IPS-20b (cell line): ENCODE data around the gene ANO9.

Experiments
- H3K27ac ChIP-seq: one replicate; pipeline ENCODE4 v1.5.1; 2013; ENCODE audit warnings: low read length
- H3K27me3 ChIP-seq: 2 replicates; pipeline ENCODE4 v1.6.1; 2013; ENCODE audit warnings: mild to moderate bottlenecking, low read length, inconsistent platforms; ENCODE audit not compliant: insufficient read depth
- H3K36me3 ChIP-seq: 2 replicates; pipeline ENCODE4 v1.6.1; 2013; ENCODE audit warnings: low read depth, mild to moderate bottlenecking, inconsistent platforms, low read length, moderate library complexity; ENCODE audit not compliant: insufficient read depth
- H3K4me1 ChIP-seq: 2 replicates; pipeline ENCODE4 v1.6.1; 2013; ENCODE audit warnings: mild to moderate bottlenecking, control low read depth, inconsistent platforms, low read length, moderate library complexity; ENCODE audit not compliant: insufficient read depth
- H3K4me3 ChIP-seq: 2 replicates; pipeline ENCODE4 v1.5.1; 2013; ENCODE audit warnings: mild to moderate bottlenecking, low read length, inconsistent platforms
- H3K9ac ChIP-seq: 2 replicates; pipeline ENCODE4 v1.6.1; 2013; ENCODE audit warnings: low read depth, mild to moderate bottlenecking, inconsistent platforms, low read length, moderate library complexity
- H3K9me3 ChIP-seq: 2 replicates; pipeline ENCODE4 v1.6.1; 2013; ENCODE audit warnings: mild to moderate bottlenecking, low read depth, low read length, inconsistent platforms; ENCODE audit not compliant: insufficient read depth

Gene ANO9

DNA sequence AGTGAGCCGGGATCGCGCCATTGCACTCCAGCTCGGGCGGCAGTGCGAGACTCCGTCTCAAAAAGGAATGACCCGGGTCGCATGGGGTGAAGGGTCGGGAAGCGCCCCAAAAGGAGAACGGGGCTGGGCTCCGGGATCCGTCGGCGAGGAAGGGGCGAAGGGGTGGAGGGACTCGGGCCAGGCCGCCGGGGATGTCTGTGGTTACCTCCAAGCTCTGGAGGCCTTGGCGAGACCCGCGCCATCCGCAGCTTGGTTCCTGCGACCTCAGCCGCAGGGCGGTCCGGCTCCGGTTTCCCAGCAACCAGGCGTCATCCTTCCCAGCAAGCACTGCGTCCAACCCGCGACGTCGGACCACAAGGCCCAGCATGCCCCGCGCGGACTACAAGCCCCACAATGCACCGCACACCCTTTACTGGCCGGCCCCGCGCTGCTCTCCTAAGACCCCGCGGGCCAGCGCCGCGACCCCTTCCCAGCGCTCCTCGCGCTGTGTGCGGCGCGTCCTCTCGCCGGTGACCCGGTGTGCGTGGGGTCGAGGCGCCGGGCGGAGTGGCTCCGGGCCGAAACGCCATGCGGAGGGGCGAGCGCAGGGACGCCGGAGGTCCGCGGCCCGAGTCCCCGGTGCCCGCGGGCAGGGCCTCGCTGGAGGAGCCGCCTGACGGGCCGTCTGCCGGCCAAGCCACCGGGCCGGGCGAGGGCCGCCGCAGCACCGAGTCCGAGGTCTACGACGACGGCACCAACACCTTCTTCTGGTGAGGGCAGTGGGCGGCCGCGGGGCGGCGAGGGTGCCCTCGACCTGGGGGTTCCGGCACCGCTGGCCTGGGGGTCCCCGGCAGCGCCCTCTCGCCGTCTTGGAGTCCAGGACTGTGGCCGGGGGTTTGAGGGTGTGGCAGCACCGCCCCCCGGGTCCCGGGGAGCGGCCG is 8.3 kb upstream of the ANO9 start, which contains the start of gene PTDSS2:
Gene PTDSS2 (plus strand): TSS at position 391 of the 920 bp plus-strand sequence. CDS start 177 bp downstream, at position 568.
- Histone ChIP-seq H3K36me3 (peaks cover 22% of the 10 kb centered on the region), H3K27ac (peak within 1 kb of the TSS; percentile 59), H3K4me3 (peak within 1 kb of the TSS; percentile 78), H3K27me3 (no peaks in the 10 kb centered on the region), H3K9me3 (no peaks in the 10 kb centered on the region), H3K4me1 (0 out of 2 replicates have a peak, but pooled peaks cover 3% of the 10 kb centered on the region), H3K9ac (peak within 1 kb of the TSS; percentile 83)

DNA sequence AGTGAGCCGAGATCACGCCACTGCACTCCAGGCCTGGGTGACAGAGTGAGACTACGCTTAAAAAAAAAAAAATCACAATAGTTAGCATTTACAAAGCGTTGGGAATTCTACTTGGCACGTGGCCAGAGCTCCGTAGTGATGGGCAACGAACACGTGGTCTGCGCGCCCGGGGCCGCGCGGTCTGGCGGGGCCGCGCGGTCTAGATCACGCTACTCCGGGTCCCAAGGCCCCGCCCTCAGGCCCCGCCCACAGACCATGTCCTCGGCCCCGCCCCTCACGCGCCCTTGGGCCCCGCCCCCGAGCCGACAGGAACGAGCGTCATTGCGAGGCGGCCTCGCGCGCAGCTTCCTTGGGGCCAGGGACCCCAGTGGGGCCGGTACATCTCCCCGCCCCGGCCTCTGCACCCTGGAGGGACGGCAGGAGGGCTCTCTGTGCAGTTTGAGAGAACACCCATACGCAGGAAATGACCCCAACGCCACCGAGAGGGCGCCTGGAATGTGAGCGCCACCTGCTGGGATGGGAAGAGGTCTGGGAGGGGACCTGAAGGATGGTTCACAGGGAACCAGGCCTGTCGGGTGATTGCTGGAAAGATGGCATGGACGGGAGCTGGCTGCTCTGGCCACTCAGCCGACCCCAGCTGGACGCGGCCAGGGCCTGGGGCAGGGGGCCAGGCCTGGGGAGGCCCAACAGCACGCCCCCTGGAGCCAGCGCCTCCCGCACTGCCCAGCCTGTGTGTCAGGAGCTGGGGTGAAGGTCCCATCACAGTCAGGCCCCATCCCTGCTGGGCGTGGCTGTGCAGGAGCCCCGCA is 6.3 kb upstream of the ANO9 start:
- H3K36me3 ChIP-seq = peaks cover 10% of the 10 kb centered on the region; the same call in 1 of the 2 replicates
- H3K9me3 ChIP-seq = no peaks in the 10 kb centered on the region
- peak overlapping the region; percentile 78 for H3K4me3 ChIP-seq
- H3K4me1 ChIP-seq = 0 out of 2 replicates have a peak, but pooled peaks cover 3% of the 10 kb centered on the region
- H3K27ac ChIP-seq = peak overlapping the region; percentile 12
- H3K27me3 ChIP-seq = no peaks in the 10 kb centered on the region
- peak overlapping the region; percentile 73; the same call in 1 of the 2 replicates for H3K9ac ChIP-seq

DNA sequence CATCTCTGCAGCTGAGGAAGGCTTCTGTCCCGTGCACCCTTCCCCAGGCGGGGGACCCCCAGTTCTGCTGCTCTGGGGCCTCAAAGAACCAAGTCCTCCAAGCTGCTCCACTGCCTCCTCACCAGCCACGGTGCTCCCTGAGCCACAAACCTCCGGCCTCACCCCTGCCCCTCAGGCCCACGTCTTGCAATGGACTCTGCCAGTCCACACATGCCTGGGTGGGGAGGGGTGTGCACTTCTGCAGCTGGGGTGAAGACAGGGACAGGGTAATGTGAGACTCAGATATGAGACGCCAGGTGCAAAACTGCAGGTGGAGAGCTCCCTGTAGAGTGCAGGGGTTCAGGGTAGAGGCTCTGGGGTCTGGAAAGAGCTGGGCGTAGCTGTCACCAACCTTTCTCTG is 5.1 kb upstream of the ANO9 start:
- Histone ChIP-seq H3K36me3 (no peaks in the 10 kb centered on the region), H3K27me3 (no peaks in the 10 kb centered on the region), H3K27ac (no peak overlapping the region), H3K4me1 (0 out of 2 replicates have a peak, but pooled peaks cover 3% of the 10 kb centered on the region), H3K9me3 (no peaks in the 10 kb centered on the region), H3K4me3 (no peak overlapping the region), H3K9ac (no peak overlapping the region)

DNA sequence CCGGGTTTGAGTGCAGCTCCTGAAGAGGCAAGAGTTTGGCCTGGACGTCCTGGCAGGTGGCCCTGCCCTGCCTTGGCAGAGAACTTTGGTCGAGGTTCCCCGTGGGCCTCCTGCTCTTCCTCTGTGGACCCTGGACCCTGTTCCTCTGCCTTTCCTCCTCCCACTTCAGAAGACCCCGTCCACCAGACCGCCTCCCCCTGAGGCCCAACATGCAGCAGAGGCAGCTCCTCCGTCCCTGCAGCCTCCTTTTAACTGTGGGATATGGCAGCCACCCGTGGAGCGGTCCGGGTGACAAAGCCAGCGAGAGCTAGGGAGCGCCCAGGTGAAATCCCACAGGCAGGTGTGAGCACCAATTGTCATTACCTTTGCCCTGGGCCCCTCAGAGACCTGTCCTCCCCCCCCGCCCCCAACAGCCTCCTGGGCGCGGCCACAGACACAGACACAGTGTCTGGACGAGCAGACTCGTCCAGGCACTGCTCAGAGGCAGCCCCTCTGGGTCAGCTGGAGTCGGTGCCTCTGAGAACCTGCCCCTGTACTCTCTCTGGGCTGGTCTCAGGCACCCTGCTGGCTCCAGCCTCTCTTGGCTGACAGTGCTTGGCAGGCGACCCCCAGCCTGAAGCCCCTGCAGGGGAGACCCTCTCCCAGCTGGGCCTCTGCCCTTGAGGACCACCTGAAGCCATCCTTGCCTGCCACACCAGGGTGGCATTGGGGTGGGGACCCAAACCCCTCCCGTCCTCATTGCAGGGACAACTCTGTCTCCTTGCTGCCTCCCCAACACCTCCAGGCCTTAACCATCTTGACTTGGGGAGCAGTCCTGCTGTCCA is 4.2 kb upstream of the ANO9 start:
- H3K4me3 ChIP-seq = no peak overlapping the region
- H3K9ac ChIP-seq = no peak overlapping the region
- no peaks in the 10 kb centered on the region for H3K4me1 ChIP-seq

DNA sequence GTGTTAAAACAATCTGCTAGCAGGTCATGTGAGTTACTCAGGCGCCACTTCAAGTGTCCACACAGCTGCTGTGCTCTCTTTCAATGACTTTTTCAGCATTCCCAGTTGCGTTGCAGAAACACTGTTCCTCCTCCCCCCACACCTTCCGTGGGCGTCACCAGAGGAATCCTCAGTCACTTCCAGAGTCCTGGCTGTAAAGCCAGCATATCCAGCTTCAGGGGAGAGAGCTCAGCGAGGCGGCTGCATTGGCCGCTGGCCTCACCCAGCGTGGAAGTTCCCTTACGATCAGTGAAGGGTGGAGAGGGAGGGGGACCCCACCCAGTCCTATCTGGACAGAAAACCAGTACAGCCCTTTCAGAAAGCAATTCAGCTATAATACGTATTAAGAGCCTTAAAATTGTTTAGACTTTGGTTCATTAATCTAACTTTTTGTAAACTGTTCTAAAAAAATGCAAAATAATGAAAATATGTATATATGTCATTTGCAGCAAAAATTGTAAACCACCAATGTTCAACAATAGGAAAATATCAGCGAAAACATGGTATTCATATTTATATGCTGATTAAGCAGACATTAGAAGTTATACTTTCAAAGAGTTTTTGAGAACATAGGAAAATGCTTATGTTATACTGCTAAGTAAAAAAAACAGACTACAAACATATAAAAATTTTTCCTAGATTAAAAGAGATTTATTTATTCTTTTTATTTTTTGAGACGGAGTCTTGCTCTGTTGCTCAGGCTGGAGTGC is 2.8 kb upstream of the ANO9 start:
- Histone ChIP-seq H3K4me1 (no peaks in the 10 kb centered on the region), H3K4me3 (no peak overlapping the region), H3K9ac (no peak overlapping the region), H3K9me3 (no peaks in the 10 kb centered on the region), H3K27ac (no peak overlapping the region), H3K27me3 (no peaks in the 10 kb centered on the region), H3K36me3 (no peaks in the 10 kb centered on the region)

More for the DNA sequence above, 4.2 kb upstream of the ANO9 start:
- no peaks in the 10 kb centered on the region for H3K36me3 ChIP-seq
- H3K9me3 ChIP-seq = no peaks in the 10 kb centered on the region
- no peaks in the 10 kb centered on the region for H3K27me3 ChIP-seq
- H3K27ac ChIP-seq = no peak overlapping the region

DNA sequence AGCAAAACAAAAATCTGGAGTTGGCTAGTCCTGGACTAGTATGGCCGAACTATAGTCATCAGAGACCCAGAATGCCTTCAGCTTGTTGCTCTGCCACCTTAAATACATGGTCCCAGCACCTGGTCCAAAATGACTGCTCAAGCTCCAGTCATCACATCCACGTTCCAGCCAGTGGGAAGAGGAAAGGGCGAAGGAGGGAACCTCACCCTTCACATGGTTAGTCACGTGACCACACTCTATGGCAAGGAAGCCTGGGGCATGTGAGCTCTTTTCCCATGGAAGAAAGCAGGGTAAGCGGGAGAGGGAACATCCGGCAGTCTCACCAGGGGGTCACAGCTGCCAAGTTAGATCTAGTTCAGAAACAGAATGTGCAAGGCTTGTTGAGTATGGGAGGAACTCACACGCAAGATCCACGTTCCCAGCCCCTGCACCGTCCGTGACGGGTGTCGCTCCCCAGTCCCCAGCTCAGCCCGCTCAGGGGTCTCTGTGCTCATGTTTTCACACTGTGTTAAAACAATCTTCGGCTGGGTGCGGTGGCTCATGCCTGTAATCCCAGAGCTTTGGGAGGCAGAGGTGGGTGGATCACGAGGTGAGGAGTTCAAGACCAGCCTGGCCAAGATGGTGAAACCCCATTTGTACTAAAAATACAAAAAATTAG is 1.9 kb upstream of the ANO9 start:
- Histone ChIP-seq H3K36me3 (no peaks in the 10 kb centered on the region), H3K9me3 (no peaks in the 10 kb centered on the region), H3K4me1 (no peaks in the 10 kb centered on the region), H3K27me3 (no peaks in the 10 kb centered on the region), H3K9ac (no peak overlapping the region), H3K4me3 (no peak overlapping the region), H3K27ac (no peak overlapping the region)

DNA sequence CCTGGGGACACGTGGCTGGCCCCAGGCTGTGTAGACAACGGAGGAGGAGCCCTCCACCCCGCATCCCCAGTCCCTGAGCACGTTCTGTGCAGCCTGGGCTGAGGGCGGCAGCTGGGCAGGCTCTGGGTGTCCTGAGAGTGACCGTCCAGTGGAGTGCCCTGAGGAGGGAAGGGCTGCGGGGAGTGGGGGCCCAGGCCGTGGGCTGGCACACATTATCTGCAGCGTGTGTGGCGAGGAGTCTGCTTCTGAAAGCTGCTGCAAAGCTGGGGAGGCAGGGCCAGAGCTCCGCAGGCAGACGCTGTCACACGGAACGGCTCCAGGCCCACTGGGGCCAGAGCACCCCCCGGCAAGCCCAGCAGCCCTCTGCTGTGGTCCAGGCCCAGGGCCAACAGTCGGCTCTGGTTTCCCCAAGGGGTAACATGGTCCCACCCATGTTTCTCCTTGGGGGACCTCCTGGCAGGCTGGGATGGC is 835 bp upstream of the ANO9 start:
- no peak overlapping the region for H3K9ac ChIP-seq
- no peaks in the 10 kb centered on the region for H3K27me3 ChIP-seq
- no peaks in the 10 kb centered on the region for H3K9me3 ChIP-seq
- H3K4me3 ChIP-seq = no peak overlapping the region
- no peaks in the 10 kb centered on the region for H3K4me1 ChIP-seq
- H3K27ac ChIP-seq = no peak overlapping the region
- H3K36me3 ChIP-seq = no peaks in the 10 kb centered on the region

DNA sequence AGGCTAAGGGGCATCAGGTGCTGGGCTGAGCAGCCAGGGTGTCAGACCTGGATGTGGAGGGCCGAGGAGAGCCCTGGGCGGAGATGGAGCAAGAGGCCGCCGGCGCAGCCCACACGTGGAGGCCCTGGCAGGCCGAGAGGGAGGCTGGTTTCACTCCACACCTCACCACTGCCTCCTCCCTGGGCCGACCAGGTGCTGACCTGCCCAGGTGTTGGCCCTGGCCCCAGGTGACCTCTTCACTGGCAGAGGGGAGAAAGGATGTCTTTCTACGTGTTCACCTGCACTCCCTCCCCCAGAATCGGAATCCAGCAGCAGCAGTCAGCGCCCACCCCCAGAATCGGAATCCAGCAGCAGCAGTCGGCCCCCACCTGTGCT is 781 bp downstream of the ANO9 start:
- H3K36me3 ChIP-seq = no peaks in the 10 kb centered on the region

DNA sequence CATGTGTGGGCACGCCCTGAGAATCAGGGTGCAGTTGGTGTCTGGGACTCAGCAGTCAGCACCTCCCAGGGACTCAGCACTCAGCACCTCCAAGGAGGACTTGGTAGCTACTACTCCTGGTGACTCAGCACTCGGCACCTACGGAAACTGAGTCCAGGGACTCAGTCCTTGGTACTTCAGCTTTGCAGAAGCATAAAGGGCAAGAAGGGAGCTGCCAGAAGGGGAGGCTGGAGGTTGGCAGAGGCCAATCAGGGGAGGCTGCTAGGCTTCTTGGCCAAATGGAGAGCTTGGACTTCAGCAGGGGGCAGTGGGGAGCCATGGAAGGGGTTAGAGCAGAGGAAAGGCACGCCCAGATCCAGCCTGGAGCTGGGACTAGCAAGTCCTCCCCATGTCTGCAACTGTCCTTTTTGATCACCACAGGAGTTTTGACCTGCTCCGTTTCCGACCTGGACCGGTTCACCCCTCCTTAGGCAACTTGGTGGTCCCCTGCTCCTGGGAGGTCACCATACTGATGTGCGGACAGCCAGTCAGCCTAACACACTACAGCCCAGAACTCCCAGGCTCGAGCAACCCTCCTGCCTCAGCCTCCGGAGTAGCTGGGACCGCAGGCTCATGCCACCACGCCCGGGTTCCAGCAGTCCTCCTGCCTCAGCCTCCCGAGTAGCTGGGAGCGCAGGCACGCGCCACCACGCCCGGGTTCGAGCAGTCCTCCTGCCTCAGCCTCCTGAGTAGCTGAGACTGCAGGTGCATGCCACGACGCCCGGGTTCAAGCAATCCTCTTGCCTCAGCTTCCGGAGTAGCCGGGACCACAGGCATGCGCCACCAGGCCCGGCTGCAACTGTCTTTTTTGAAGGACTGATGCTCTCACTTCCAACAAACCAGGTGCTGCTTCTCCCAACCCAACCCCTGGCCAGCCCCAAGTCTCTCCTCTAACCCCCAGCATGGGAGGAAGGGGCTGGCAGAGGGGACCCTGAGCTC is 1.5 kb downstream of the ANO9 start:
- Histone ChIP-seq H3K36me3 (no peaks in the 10 kb centered on the region), H3K9me3 (no peaks in the 10 kb centered on the region; the same call in 1 of the 2 replicates), H3K4me1 (no peaks in the 10 kb centered on the region), H3K9ac (no peak overlapping the region), H3K27ac (no peak overlapping the region), H3K27me3 (no peaks in the 10 kb centered on the region), H3K4me3 (no peak overlapping the region)

More for the DNA sequence above, 781 bp downstream of the ANO9 start:
- no peak overlapping the region for H3K27ac ChIP-seq
- no peaks in the 10 kb centered on the region for H3K27me3 ChIP-seq
- no peaks in the 10 kb centered on the region; the same call in 1 of the 2 replicates for H3K9me3 ChIP-seq
- H3K9ac ChIP-seq = no peak overlapping the region
- H3K4me1 ChIP-seq = no peaks in the 10 kb centered on the region
- no peak overlapping the region; the same call in 1 of the 2 replicates for H3K4me3 ChIP-seq
